ENCODE data around the gene SIL1.

Gene SIL1

DNA sequence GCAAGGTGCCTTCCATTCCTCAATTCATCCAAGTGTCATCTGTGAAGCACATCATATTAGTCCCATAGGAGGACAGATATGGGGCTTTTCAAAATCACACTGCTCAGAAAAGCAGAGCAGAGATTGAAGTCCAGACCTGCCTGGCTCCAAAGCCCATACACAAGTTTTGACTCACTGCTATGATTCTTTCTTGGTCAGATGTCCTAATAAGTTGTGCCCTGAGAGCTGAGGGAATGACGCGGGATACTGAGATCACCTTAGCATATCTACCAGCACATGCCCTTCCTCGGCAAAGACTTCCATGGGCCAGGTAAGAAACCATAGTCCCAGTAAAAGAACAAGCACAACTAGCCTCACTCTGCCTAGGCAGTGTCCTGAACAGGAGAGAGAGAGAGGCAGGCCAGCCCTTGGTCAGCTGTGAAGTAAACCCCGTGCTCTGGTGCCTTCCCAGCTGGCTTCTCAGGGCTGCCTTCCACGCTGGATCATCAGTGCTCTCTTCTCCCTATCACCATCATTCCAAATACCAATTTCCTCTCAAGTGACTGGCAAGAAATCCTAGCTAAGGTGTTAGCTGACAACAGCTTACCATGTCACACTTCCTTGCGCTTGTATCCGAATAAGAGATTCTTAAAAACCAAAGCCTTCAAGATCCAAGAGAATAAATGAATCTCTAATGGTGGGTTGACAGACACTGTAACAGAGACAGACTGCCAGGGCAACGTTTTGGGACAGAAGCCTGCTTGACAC lies 73.2 kb downstream of the SIL1 start:
- Histone ChIP-seq H3K9me3 (ENCODE audit: control extremely low read depth in 1 of 5, control insufficient read depth in 4 of 5, insufficient read depth in 2 of 5, low read depth in 1 of 5, low read length in 4 of 5) (no peaks in the 10 kb centered on the region), H3K4me3 (ENCODE audit: control insufficient read depth in 1 of 7, extremely low read depth in 1 of 7, insufficient read depth in 4 of 7, low read depth in 2 of 7, low read length in 6 of 7) (no peak overlapping the region), H3K27ac (ENCODE audit: insufficient read depth in 1 of 2, low read depth in 1 of 2, low read length in 2 of 2, poor library complexity in 1 of 2, severe bottlenecking in 2 of 2) (no peak overlapping the region), H3K36me3 (ENCODE audit: control insufficient read depth in 4 of 4, insufficient read depth in 4 of 4, low read length in 3 of 4) (peaks cover 10 to 58% (median 39%) of the 10 kb centered on the region in 4 experiments), H3K27me3 (replicated peaks in 2 of 5; ENCODE audit: control insufficient read depth in 4 of 5, insufficient read depth in 5 of 5, low read length in 4 of 5) (no peaks in the 10 kb centered on the region), H3K4me1 (ENCODE audit: control extremely low read depth in 1 of 4, control insufficient read depth in 4 of 4, insufficient read depth in 4 of 4, low read length in 3 of 4) (peaks cover 0 to 8% (median 4%) of the 10 kb centered on the region in 4 experiments)
- ChIA-PET POLR2A (no interaction called here), CTCF (interaction anchor here (0.9 to 3.4 kb wide), 5 partner anchors 9 to 483 kb away, joined by 3 to 11 read pairs (median 3); no protein-coding TSS in a partner anchor)
- no peak for DNase-seq
- WGBS (ENCODE audit: insufficient coverage), result 100% methylated on average over 3 of the region's 8 CpGs

DNA sequence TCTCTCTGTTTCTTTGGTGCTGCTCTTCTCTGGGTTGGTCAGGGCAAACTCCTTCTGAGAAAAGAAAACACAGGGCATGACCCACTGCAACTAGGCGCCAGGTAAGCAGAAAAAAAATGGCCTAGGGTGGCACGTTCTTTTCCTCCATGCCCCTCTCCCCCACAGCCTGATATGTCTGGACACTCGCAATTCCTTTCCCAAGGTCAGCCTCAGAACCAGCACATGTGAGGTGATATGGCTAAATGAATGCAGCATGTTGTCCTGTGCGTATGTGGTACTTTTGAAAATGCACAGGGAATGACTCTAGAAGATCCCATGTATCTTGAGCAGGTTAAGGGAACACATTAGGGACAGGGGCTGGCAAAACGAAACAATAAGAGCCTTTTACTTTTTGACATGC lies 77.0 kb downstream of the SIL1 start:
- Histone ChIP-seq H3K4me3 (ENCODE audit: control insufficient read depth in 1 of 7, extremely low read depth in 1 of 7, insufficient read depth in 4 of 7, low read depth in 2 of 7, low read length in 6 of 7) (no peak overlapping the region), H3K4me1 (ENCODE audit: control extremely low read depth in 1 of 4, control insufficient read depth in 4 of 4, insufficient read depth in 4 of 4, low read length in 3 of 4) (no peaks in the 10 kb centered on the region), H3K27me3 (replicated peaks in 2 of 5; ENCODE audit: control insufficient read depth in 4 of 5, insufficient read depth in 5 of 5, low read length in 4 of 5) (no peaks in the 10 kb centered on the region), H3K27ac (ENCODE audit: insufficient read depth in 1 of 2, low read depth in 1 of 2, low read length in 2 of 2, poor library complexity in 1 of 2, severe bottlenecking in 2 of 2) (no peak overlapping the region), H3K9me3 (ENCODE audit: control extremely low read depth in 1 of 5, control insufficient read depth in 4 of 5, insufficient read depth in 2 of 5, low read depth in 1 of 5, low read length in 4 of 5) (no peaks in the 10 kb centered on the region), H3K36me3 (ENCODE audit: control insufficient read depth in 4 of 4, insufficient read depth in 4 of 4, low read length in 3 of 4) (peaks cover 12 to 73% (median 45%) of the 10 kb centered on the region in 4 experiments)
- WGBS (ENCODE audit: insufficient coverage), result 100% methylated on average over 1 of the region's 5 CpGs
- CTCF ChIA-PET, result interaction anchor here (1.5 to 3.1 kb wide), 2 partner anchors 11 to 141 kb away, joined by 4 to 10 read pairs; no protein-coding TSS in a partner anchor
- no peak for DNase-seq
- POLR2A ChIA-PET, result no interaction called here

DNA sequence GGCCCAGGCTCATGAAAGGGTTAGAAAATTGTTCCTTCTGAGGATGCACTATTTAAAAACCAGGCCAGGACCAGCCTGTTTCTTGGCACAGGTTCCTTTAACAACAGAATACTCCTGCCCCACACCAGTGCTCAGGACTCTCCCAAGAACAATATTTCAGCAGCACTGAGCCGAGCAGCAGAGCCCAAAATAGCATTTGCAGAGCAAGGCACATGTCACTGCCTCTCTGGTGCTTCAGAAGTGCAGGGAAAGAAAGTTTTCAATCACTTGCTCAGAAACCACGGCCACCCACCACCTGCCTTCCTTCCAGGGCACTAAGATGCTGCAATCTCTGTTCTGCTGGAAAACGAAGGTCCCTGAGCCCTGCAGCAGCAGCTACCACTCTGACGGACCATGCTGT lies 77.6 kb downstream of the SIL1 start:
- Histone ChIP-seq H3K4me3 (ENCODE audit: control insufficient read depth in 1 of 7, extremely low read depth in 1 of 7, insufficient read depth in 4 of 7, low read depth in 2 of 7, low read length in 6 of 7) (no peak overlapping the region), H3K9me3 (ENCODE audit: control extremely low read depth in 1 of 5, control insufficient read depth in 4 of 5, insufficient read depth in 2 of 5, low read depth in 1 of 5, low read length in 4 of 5) (no peaks in the 10 kb centered on the region), H3K27me3 (replicated peaks in 2 of 5; ENCODE audit: control insufficient read depth in 4 of 5, insufficient read depth in 5 of 5, low read length in 4 of 5) (no peaks in the 10 kb centered on the region), H3K36me3 (ENCODE audit: control insufficient read depth in 4 of 4, insufficient read depth in 4 of 4, low read length in 3 of 4) (peaks cover 12 to 72% (median 41%) of the 10 kb centered on the region in 4 experiments), H3K27ac (ENCODE audit: insufficient read depth in 1 of 2, low read depth in 1 of 2, low read length in 2 of 2, poor library complexity in 1 of 2, severe bottlenecking in 2 of 2) (no peak overlapping the region), H3K4me1 (ENCODE audit: control extremely low read depth in 1 of 4, control insufficient read depth in 4 of 4, insufficient read depth in 4 of 4, low read length in 3 of 4) (no peaks in the 10 kb centered on the region)
- ChIA-PET POLR2A (no interaction called here), CTCF (interaction anchor here (1.5 to 3.1 kb wide), 2 partner anchors 11 to 142 kb away, joined by 4 to 10 read pairs; no protein-coding TSS in a partner anchor)
- DNase-seq, result no peak
- 90% methylated on average over 3 of the region's 4 CpGs for WGBS (ENCODE audit: insufficient coverage)

DNA sequence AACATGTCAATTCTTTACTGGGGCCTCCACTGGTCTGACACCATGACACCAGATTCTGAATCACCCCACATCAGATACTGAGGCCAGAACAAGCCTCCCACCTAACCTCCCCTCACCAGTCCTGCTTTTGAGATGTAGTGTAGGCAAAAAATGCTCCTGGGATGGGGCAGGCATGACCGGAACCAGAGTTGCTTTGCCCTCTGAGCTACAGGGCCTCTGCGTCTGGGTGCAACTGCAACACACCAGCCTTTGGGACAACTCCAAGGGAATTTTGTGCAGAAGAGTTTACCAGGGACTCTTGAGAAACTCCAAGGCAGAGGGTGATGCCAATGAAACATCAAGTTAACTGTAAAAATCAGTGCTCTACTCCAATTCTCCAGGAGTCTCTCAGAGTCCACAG lies 79.4 kb downstream of the SIL1 start:
- Histone ChIP-seq H3K36me3 (ENCODE audit: control insufficient read depth in 4 of 4, insufficient read depth in 4 of 4, low read length in 3 of 4) (peaks cover 15 to 61% (median 39%) of the 10 kb centered on the region in 4 experiments), H3K4me1 (ENCODE audit: control extremely low read depth in 1 of 4, control insufficient read depth in 4 of 4, insufficient read depth in 4 of 4, low read length in 3 of 4) (no peaks in the 10 kb centered on the region), H3K27ac (ENCODE audit: insufficient read depth in 1 of 2, low read depth in 1 of 2, low read length in 2 of 2, poor library complexity in 1 of 2, severe bottlenecking in 2 of 2) (no peak overlapping the region), H3K27me3 (replicated peaks in 2 of 5; ENCODE audit: control insufficient read depth in 4 of 5, insufficient read depth in 5 of 5, low read length in 4 of 5) (no peaks in the 10 kb centered on the region), H3K9me3 (ENCODE audit: control extremely low read depth in 1 of 5, control insufficient read depth in 4 of 5, insufficient read depth in 2 of 5, low read depth in 1 of 5, low read length in 4 of 5) (no peaks in the 10 kb centered on the region), H3K4me3 (ENCODE audit: control insufficient read depth in 1 of 7, extremely low read depth in 1 of 7, insufficient read depth in 4 of 7, low read depth in 2 of 7, low read length in 6 of 7) (no peak overlapping the region)
- ChIA-PET CTCF (interaction anchor here (1.3 kb wide), 1 partner anchor 20 kb away, joined by 3 read pairs; no protein-coding TSS in a partner anchor), POLR2A (no interaction called here)
- WGBS (ENCODE audit: insufficient coverage), result 93% methylated on average over 2 of the region's 2 CpGs
- DNase-seq, result no peak

DNA sequence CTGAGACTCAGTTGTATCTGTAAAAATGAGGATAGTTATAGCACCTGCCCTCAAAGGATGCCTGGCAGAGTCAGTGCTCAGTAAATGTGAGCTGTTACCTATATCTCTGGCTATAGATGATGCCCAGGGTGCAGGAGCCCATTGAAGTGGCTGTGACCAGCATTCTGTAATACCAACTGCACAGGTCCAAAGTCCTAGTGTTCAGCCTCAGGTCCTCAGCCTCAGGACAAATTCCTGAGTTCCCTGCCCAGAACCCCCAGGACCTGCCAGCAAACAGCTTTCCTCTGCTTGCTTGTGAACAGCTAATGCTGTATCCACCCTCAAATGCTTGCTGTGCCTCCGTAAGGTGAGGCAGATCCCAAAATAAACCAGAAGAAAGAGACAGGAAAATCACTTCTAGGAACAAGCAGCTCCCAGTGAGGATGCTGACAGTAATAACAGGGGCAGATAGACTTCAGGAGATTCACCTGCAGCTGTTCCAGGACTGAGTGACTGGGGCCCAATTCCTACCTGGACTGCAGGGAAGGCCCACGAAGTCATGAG lies 80.8 kb downstream of the SIL1 start:
- H3K27me3 ChIP-seq (replicated peaks in 2 of 5; ENCODE audit: control insufficient read depth in 4 of 5, insufficient read depth in 5 of 5, low read length in 4 of 5), result no peaks in the 10 kb centered on the region
- no peak for DNase-seq
- CTCF ChIA-PET, result interaction anchor here (1.9 kb wide), 1 partner anchor 10 kb away, joined by 5 read pairs; no protein-coding TSS in a partner anchor
- no peaks in the 10 kb centered on the region for H3K4me1 ChIP-seq (ENCODE audit: control extremely low read depth in 1 of 4, control insufficient read depth in 4 of 4, insufficient read depth in 4 of 4, low read length in 3 of 4)
- no peak overlapping the region for H3K27ac ChIP-seq (ENCODE audit: insufficient read depth in 1 of 2, low read depth in 1 of 2, low read length in 2 of 2, poor library complexity in 1 of 2, severe bottlenecking in 2 of 2)
- H3K9me3 ChIP-seq (ENCODE audit: control extremely low read depth in 1 of 5, control insufficient read depth in 4 of 5, insufficient read depth in 2 of 5, low read depth in 1 of 5, low read length in 4 of 5), result no peaks in the 10 kb centered on the region
- WGBS (ENCODE audit: insufficient coverage), result 100% methylated on average over 2 of the region's 2 CpGs
- H3K36me3 ChIP-seq (ENCODE audit: control insufficient read depth in 4 of 4, insufficient read depth in 4 of 4, low read length in 3 of 4), result peaks cover 15 to 60% (median 38%) of the 10 kb centered on the region in 4 experiments
- POLR2A ChIA-PET, result no interaction called here
- H3K4me3 ChIP-seq (ENCODE audit: control insufficient read depth in 1 of 7, extremely low read depth in 1 of 7, insufficient read depth in 4 of 7, low read depth in 2 of 7, low read length in 6 of 7), result no peak overlapping the region

DNA sequence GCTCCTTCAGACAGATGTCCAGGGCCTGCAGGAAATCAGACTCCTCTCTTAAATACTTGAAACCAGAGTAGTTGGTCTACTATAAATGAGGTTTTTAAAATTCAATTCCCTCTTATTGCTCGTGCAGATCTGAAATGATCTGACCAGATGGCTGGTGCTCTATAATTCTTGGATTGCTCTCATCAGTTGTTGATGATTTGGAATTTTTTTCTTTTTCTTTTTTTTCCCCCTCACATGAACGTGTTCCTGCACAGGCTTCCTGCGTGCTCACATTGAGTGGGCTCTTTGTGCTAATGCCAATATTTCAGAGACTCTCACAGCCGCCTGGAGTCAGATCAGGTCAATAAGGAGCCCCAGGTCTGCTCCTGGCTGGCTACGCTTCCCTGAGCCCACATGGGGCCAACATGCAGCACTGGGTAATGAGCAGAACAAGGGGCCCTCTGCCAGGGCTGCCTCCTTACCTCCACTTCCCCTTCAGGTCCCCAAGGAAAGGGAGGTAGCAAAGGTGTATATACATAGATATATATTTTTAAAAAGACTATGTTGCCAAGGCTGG lies 82.0 kb downstream of the SIL1 start:
- no peak overlapping the region for H3K4me3 ChIP-seq (ENCODE audit: control insufficient read depth in 1 of 7, extremely low read depth in 1 of 7, insufficient read depth in 4 of 7, low read depth in 2 of 7, low read length in 6 of 7)
- ChIA-PET POLR2A (no interaction called here), CTCF (interaction anchor here (1.9 kb wide), 1 partner anchor 9 kb away, joined by 5 read pairs; no protein-coding TSS in a partner anchor)
- 96% methylated on average over 4 of the region's 5 CpGs for WGBS (ENCODE audit: insufficient coverage)
- DNase-seq, result no peak
- no peaks in the 10 kb centered on the region for H3K4me1 ChIP-seq (ENCODE audit: control extremely low read depth in 1 of 4, control insufficient read depth in 4 of 4, insufficient read depth in 4 of 4, low read length in 3 of 4)
- H3K27me3 ChIP-seq (replicated peaks in 2 of 5; ENCODE audit: control insufficient read depth in 4 of 5, insufficient read depth in 5 of 5, low read length in 4 of 5), result no peaks in the 10 kb centered on the region
- H3K9me3 ChIP-seq (ENCODE audit: control extremely low read depth in 1 of 5, control insufficient read depth in 4 of 5, insufficient read depth in 2 of 5, low read depth in 1 of 5, low read length in 4 of 5), result no peaks in the 10 kb centered on the region
- no peak overlapping the region for H3K27ac ChIP-seq (ENCODE audit: insufficient read depth in 1 of 2, low read depth in 1 of 2, low read length in 2 of 2, poor library complexity in 1 of 2, severe bottlenecking in 2 of 2)
- H3K36me3 ChIP-seq (ENCODE audit: control insufficient read depth in 4 of 4, insufficient read depth in 4 of 4, low read length in 3 of 4), result peaks cover 15 to 57% (median 38%) of the 10 kb centered on the region in 4 experiments

DNA sequence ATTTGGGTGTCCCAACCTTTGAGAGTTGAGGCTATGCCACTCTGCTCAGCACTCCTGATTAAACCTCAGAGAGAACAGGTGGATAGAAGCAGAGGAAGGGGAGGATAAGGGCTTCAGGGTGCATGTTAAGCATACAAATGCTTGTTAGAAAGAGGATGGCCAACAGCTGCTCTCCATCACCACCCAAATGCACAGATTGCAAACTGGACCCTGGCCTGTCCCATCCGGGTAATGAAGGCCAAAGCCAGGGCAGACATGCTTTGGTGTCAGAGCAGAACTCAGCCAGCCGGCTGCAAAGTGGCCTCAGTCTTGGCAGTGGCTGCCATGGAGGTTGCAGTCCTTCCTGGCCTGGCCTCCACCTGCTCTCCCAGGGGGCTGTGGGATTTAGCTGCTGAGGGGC lies 84.3 kb downstream of the SIL1 start:
- CTCF ChIA-PET, result no interaction called here
- H3K9me3 ChIP-seq (ENCODE audit: control extremely low read depth in 1 of 5, control insufficient read depth in 4 of 5, insufficient read depth in 2 of 5, low read depth in 1 of 5, low read length in 4 of 5), result no peaks in the 10 kb centered on the region
- DNase-seq, result no peak
- WGBS (ENCODE audit: insufficient coverage), result 100% methylated on average over 2 of the region's 2 CpGs
- POLR2A ChIA-PET, result no interaction called here
- no peaks in the 10 kb centered on the region for H3K4me1 ChIP-seq (ENCODE audit: control extremely low read depth in 1 of 4, control insufficient read depth in 4 of 4, insufficient read depth in 4 of 4, low read length in 3 of 4)
- H3K27ac ChIP-seq (ENCODE audit: insufficient read depth in 1 of 2, low read depth in 1 of 2, low read length in 2 of 2, poor library complexity in 1 of 2, severe bottlenecking in 2 of 2), result no peak overlapping the region
- no peak overlapping the region for H3K4me3 ChIP-seq (ENCODE audit: control insufficient read depth in 1 of 7, extremely low read depth in 1 of 7, insufficient read depth in 4 of 7, low read depth in 2 of 7, low read length in 6 of 7)
- no peaks in the 10 kb centered on the region for H3K27me3 ChIP-seq (replicated peaks in 2 of 5; ENCODE audit: control insufficient read depth in 4 of 5, insufficient read depth in 5 of 5, low read length in 4 of 5)
- H3K36me3 ChIP-seq (ENCODE audit: control insufficient read depth in 4 of 4, insufficient read depth in 4 of 4, low read length in 3 of 4), result peaks cover 10 to 35% (median 22%) of the 10 kb centered on the region in 4 experiments
